Activated naive CD4-positive, alpha-beta T cell treated with Interleukin-2 at 50 U/mL for 16 hours (primary cell): ENCODE data around the gene DPYD.

Source experiments
- DNase-seq: peaks from one replicate; pipeline ENCODE4 v3.0.0-alpha.2; 2020

Gene DPYD

GRCh38 chr1:97920832-97921571 is at the start of gene DPYD:
DPYD (minus strand) TSS chr1:97921034; CDS start chr1:97920922, 112 bp downstream.
- DNase-seq = peak; percentile 84

GRCh38 chr1:97960470-97960869 is 39.6 kb upstream of the DPYD start:
- no peak for DNase-seq

DNA sequence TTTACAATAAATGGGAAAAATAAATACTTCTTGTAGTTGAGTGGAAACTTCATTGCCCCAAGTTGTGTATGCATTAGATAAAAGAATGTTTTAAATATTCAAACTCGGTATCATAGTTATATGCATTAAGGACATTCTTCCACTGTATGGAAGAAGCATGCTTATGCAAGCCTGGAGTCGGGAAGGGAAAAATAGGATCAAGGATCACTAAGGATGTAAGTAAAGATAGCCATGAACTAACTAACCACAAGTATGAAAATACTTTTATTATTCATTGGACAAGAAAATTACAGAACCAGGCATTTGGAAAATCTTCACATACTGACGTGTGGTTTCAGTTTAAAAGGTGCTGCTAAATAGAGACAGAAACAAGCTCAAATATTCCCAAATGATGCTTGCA is 26.9 kb upstream of the DPYD start:
- DNase-seq = no peak

DNA sequence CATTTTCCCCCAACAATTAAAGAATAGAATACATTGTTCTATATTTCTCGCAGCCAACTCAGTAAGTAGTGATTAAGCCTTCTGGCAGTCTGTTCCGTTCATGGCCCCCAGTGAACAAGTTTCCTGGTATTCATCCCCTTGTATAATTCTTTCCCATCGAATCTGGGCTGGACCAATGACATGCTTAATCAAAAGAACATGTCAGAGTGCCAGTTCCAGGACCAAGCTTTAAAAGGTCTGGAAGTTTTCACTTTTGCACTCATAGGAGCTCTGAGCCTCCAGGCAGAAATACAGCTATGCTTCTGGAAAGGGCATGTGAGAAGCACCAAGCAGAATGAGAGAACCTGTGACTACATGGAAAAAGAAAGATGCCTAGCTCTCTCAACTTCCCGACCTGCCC is 22.5 kb upstream of the DPYD start:
- no peak for DNase-seq

DNA sequence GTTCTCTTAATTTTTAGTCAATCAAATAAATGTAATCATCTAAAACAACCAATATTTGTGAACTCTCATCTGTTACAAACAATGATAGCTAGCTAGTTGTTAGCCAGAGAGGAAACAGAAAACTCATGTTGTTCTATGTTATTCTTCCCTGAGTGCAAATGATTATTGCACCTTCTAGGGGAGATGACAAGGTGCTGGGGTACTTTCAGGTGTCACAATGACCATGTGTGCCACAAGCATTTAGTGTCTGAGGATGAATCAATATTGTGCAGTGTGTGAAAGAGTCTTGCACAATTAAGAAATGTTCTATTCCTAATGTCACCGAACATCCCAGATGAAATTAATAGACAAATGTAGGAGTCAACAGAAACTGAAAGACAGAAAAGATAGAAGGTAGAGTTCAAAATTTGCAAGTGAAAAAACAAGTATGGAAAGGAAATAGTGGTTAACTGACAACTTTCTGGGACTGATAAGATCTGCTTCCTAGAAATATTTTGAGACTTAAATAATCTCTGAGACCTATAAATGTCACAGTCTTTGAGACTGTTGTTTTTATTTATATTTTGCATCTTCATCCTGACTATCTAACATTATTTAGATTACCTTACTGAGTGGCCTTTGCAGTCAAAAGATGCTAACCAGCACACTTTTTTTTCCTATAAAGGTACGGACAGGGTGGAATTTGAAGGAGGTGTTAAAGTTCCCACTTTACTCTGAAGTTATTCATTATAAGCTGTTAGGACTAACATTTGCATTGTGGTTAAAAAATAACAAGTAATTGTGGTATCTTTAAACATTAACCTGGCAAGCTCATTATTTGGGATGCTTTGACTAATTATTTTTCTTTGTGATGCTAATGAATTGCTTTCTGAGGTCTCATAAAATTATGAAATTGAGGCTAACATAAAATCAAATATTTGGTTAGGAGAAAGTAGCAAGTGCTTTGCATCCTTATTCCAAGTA is 21.6 kb upstream of the DPYD start:
- DNase-seq = no peak

DNA sequence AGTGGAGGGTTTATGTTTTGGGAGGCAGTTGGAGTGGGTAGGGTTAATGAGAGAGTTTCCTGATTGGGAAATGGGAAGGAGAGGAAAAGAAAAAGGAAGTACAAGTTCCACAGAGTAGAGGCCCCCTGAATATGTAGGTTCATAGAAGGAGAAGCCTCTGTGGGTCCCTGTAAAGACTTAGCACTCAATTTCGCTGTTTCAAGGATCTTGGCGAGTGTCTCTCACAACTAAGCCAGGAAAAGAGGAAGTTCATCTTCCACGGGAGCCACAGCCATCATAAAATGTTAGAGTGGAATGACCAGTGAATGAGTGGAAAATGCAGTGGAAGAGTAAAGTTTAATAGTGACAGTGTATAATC is 17.4 kb upstream of the DPYD start:
- DNase-seq = no peak

DNA sequence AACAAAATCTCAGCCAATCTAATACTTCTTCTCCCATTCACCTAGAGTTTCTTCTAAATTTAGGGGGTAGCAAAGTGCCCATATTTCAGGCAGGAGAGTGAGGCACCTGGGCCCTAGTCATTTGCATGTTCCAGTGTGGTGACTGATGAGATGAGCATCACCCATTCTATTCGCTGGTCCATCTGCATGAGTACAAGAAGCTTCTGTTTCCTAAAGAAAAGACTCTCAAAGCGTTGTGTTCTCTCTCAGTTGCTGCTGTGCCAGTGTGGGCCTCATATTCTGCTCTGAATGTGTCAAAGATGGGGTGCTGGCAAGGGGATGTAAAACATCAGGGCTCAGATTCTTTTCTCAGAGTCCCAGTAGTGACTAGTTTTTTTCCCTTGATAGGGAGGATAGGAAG is 16.1 kb upstream of the DPYD start:
- DNase-seq = no peak

GRCh38 chr1:97934491-97934890 is 13.7 kb upstream of the DPYD start:
- DNase-seq = no peak

DNA sequence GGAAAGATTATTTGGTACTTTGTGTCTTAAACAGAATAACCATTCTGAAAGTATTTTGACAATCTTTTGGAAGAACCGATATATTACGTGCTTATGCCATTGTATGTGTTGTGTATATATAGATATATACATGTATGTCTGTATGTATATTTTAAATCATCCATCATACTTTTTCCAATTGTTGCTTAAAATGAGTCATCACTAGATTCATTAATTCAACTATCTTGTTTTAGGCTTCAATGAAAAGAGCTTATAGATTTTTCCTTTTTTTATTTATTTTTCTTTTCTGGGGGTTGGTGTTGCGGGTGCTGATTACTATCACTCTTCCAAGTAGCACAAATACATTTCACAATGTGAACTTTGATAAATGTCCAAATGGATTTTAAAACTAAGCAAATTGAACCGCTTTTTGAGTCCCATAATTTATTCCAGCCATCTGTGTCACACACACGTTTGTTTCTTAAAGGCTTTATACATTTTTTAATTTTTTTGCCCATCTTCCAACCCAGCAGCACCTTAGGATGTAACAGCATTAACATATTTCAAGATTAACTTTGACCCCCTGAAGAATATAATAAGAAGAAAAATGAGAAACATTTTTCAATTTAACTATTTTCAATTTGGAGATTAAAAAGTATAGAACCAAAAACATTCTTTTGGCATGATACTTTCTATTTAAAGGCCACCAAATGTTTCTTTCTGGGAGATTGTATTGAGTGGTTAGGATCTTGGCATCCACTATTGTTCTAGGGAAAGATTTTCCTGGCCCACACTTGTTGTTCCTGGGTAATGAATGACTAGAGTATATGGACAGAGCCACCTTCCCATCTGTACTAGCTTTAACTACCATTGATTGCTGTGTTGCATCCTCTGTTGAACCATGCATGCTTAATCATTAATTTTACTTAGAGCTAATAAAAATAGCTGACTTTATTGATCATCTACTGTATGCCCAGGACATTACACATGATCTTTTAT is 9.3 kb upstream of the DPYD start:
- no peak for DNase-seq

DNA sequence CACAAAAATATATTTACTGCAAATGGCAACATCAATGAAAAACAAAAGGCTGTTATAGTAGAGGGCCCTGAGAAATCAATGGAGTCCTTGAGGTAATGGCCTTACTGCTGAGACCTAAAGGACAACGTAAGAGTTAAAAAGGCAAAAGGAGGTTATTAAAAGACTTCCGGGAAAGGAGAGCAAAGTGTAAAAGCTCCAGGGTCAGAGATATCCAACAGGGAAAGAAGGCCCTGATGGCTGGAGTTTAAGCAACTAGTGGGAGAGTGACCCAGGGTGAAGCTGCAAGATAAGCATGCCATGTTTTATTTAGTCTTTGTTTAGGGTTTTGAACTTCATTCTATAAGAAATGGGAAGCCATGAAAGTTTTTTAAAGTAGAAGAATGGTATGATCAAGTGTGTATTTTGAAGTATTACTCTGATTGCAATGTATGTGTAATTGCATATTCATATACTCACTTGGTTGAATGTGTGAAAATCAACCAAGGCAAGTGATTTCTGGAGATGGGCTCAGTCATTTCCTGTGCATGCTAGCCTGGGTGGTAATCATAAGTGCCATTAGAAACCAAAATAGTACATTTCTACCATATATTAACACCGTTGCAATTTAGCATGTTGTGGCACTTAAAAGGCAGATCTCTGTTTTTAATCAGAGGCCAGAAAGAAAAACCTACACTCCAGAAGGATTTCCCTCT is 5.3 kb upstream of the DPYD start:
- no peak for DNase-seq

- no peak for DNase-seq
Observed at GRCh38 chr1:97925151-97925550, 4.3 kb upstream of the DPYD start.

DNA sequence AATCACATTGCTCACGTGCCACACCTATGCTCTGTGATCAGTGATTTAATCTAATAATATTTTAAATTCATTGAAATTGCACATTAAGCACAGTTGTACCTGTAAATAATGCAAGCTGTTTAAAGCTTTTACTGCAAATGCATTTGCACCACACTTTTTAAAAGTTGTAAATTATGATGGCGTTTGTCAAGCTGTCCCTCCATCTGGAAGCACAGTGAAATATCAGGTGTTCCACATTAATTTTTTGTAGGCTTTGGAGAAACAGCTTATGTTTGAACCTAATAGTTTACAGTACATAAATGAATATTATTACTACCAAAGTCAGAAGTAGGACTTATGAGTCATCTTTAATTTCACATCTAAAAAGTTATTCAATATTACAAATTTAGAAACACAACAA is 3.0 kb upstream of the DPYD start:
- DNase-seq = no peak

DNA sequence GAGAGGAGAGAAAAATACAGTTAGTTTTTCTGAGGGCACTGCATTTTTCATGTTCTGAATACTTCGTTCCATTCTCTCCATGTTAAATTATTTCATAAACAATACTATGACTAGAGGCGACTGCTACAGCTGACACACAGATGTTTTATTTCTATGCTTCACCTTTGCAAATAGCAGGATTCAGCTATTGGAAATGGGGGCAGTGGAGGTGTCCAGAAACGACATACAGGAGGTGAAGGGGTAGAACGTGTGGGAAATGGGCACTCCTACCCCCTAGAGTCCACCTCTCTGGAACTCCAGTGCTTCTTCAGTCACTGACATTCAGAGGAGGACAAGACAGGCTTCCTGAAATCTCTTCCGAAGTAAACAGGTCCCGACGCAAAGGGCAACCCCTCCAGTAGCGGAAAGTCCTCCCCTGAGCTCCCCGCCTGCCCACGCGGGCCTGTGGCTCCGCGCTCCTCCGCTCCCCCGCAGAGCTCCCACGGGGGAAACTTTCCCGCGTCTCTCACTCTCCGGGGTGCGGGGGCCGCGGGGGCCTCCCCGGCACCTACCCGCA is 480 bp downstream of the DPYD start:
- no peak for DNase-seq

DNA sequence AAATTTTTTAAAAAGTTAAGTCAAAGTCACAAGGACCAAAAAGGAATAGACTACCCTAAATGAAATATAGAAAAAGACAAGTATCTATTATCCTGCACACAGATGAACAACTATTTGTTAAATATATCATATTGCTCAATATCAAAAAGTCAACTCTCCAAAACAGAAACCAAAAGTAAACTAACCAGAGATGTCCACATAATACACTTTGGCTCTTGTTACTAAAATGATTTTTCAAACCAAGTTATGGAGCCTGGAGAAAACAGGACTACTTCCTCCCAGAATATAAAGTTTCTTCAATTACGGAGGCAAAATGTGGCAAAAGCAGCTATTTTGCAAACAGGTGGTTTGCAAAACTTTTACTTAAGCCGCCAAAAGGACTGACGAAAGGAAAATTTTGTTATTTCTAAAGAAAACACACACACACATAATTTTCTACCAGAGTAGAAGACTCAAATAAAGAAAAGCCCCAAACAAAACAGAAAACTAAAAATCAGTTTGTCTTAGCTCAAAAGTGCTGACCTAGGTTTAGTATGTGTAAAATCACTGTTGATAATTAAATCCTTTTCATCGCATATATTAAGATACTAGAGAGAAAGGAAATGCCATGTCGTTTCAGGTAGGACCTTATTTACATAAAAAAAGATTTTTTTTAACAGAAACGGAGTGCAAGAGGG is 1.1 kb downstream of the DPYD start:
- DNase-seq = no peak

DNA sequence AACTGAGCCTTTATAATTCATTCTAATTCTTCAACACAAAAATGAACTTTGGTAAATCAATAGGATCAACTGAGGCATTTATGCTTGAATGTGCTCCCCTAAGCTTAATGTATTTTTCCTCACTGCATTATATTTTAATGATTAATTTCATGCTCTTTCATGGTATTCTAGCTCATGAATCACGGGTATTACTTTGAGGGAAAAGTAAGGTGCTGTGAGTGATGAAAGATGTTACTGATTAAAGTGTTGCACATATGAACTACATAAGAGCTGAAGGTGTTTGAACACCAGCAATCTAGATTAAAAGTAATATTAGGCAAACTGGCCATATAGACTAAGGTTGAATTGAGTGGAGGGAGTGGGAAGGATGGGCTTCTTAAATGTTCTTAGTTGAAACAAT is 1.9 kb downstream of the DPYD start:
- no peak for DNase-seq

GRCh38 chr1:97913506-97914139 is 7.2 kb downstream of the DPYD start:
- no peak for DNase-seq

DNA sequence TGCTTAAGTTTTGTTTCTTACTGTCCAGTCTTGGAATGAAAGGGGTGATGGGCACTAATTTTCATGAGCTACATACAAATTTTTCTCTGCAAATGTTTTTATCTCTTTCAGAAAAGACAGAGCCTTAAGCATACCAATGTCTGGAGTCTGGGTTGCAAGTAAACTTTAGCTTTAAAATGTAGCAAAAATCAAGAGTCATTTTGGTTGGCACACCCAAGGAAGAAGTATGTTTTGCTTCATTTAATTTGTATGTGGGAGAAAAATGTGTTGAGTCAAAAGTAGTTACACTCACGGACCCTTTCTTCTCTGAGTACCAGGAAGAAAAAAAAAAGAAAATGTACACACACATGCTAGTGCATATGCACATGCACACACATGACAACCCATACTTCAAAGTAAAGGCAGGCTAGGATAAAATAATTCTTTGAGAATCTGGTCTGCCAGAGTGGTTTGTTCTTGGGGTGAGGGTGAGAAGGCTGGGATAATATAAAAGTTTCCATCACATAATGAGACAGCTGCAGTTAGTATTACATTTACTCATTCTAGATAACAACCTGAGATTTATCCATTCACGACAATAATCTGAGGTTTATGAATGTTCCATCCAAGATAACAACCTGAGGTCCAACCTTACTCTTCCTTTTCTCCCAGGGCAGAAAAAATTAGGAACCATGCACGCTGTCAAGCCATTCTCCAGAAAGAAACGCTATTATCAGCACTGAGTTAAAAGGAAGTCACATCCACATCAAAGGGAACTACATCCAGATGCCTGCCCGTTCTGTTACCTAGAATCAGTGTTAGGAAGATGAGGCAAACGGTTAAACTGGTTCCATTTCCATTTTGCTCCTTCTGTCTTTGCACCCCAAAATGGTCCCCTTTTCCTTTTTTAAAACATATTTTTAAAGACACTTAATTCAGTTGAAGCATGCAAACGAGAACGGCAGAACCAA is 9.3 kb downstream of the DPYD start:
- DNase-seq = no peak

DNA sequence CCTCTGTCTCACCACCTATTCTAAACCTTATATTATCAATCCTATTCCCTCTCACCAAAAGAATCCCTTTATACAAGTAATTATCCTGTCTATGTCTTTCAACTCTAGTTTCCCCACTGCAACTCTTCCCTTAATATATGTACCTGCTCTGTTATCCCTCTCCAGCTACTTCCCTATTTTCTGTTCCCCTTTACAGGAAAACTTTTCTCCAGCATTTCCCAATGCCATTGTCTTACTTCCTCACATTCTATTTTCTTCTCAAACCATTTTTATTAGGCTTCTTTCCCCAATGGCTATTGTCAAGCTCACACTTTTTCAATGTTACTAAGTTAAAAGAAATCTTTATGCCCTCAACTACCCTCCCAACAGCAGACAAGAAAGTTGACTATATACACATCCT is 11.6 kb downstream of the DPYD start:
- no peak for DNase-seq

GRCh38 chr1:97907886-97908285 is 12.9 kb downstream of the DPYD start:
- no peak for DNase-seq
